ENCODE data around the gene ATP11A. TPM values are rescaled to one million over a fixed set of nuclear protein-coding genes. Genes with fewer than 3 reads are reported as not detected.

The ATP11A gene
- total RNA-seq, 8 experiments from 2014 or later = 6.7 to 36.1 (median 10.2) TPM

DNA sequence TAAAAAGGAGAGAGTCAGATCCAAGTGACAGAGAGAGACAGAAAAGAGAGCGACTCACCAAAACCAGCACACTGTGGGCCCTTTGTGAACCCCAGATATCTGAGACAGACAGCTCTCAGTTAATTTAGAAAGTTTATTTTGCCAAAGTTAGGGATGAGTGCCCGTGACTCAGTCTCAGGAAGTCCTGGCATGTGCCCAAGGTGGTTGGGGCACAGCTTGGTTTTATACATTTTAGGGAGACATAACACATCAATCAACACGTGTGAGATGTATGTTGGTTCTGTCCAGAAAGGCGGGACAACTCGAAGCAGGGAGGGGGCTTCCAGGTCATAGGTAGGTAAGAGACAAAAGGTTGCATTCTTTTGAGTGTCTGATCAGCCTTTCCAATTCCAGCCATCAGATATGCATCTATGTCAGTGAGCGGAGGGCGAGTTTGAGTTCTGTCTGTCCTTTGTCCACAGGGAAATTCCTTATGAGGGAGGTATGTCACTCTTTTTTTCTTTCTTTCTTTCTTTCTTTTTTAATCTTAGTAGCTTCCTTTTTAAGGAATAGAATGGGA is 37.2 kb upstream of the ATP11A start:
- Histone ChIP-seq H3K4me3 (no peak overlapping the region), H3K4me1 (replicated peaks in 1 of 2) (no peaks in the 10 kb centered on the region), H3K27ac (no peak overlapping the region)
- in situ Hi-C loops (cut with MboI; ENCODE audit: low pct_unique_long_range_greater_than_20kb in 2 of 9, low sequenced_read_pairs in 9 of 9, unreplicated experiment in 9 of 9) = loop anchor here in 1 of 9 experiments (25.0 kb wide), 1 partner anchor 210 kb away; no protein-coding TSS in a partner anchor
- WGBS, 10 experiments = 20 to 89% (median 75%) methylated on average over 1 to 7 of the region's 7 CpGs; no CpG with 5 or more reads in 2 of the 10 experiments
- no peak for ATAC-seq (replicated peaks in 6 of 8)

DNA sequence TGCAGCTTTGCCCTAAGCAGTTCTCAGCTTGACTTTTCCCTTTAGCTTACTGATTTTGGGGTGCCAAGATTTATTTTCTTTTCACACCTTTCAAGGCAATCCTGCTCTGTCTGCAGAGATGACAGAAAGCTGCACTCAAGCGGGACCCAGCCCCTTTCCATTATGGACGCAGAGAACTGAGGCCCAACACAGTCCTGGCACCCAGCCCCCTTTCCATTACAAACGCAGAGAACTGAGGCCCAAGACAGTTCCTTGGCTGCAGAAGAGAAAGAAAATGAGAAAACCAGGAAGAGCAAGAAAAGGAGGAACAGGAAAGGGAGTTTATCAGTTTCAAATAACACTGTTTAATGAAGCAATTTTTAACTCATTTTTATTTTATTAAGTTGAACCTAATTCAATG is 36.8 kb upstream of the ATP11A start:
- 0 to 75% (median 41%) methylated on average over 1 to 3 of the region's 3 CpGs; no CpG with 5 or more reads in 1 of the 10 experiments for WGBS, 10 experiments
- in situ Hi-C loops (cut with MboI; ENCODE audit: low pct_unique_long_range_greater_than_20kb in 2 of 9, low sequenced_read_pairs in 9 of 9, unreplicated experiment in 9 of 9) = loop anchor here in 1 of 9 experiments (25.0 kb wide), 1 partner anchor 209 kb away; no protein-coding TSS in a partner anchor

GRCh38 chr13:112655913-112656312 is 33.9 kb upstream of the ATP11A start:
- H3K4me1 ChIP-seq (replicated peaks in 1 of 2) = no peaks in the 10 kb centered on the region
- no peak overlapping the region for H3K4me3 ChIP-seq
- in situ Hi-C loops (cut with MboI; ENCODE audit: low pct_unique_long_range_greater_than_20kb in 2 of 9, low sequenced_read_pairs in 9 of 9, unreplicated experiment in 9 of 9) = loop anchor here in 1 of 9 experiments (25.0 kb wide), 1 partner anchor 206 kb away; no protein-coding TSS in a partner anchor
- no peak overlapping the region for H3K27ac ChIP-seq
- WGBS, 10 experiments = 24 to 76% (median 64%) methylated on average over 1 to 5 of the region's 5 CpGs; no CpG with 5 or more reads in 2 of the 10 experiments
- ATAC-seq (replicated peaks in 6 of 8) = no peak

More for the DNA sequence above, 36.8 kb upstream of the ATP11A start:
- Histone ChIP-seq H3K27ac (no peak overlapping the region), H3K4me3 (no peak overlapping the region), H3K4me1 (replicated peaks in 1 of 2) (no peaks in the 10 kb centered on the region)
- no peak for ATAC-seq (replicated peaks in 6 of 8)

- peak in 4 of 8 experiments; percentile 19 to 99 (median 68) for ATAC-seq (replicated peaks in 6 of 8)
- WGBS, 10 experiments = 0 to 100% (median 55%) methylated on average over 1 to 5 of the region's 14 CpGs; no CpG with 5 or more reads in 2 of the 10 experiments
- Histone ChIP-seq H3K4me1 (replicated peaks in 1 of 2) (no peaks in the 10 kb centered on the region), H3K4me3 (no peak overlapping the region), H3K27ac (no peak overlapping the region)
- in situ Hi-C loops (cut with MboI; ENCODE audit: low pct_unique_long_range_greater_than_20kb in 2 of 9, low sequenced_read_pairs in 9 of 9, unreplicated experiment in 9 of 9) = loop anchor here in 1 of 9 experiments (25.0 kb wide), 1 partner anchor 204 kb away; no protein-coding TSS in a partner anchor
Observed at GRCh38 chr13:112657850-112658445, 31.9 kb upstream of the ATP11A start.

DNA sequence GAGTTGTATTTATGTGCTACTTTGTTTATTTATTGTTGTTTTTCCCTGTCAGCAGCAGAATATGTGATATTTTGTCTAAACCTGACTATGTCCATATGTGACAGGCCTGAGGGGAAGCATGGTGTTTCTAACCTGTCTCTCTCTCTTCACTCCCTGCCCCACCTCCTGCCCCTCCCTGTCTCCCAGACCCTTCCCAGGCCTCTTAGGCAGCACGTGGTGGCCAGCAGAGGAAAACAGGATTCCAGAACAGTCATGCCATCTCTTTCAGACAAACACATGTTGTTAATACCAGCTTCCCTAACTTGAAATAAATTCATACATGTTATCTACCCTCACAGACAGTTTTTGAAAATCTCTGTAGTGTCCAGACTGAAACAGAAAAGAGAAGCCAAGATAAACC is 31.0 kb upstream of the ATP11A start:
- no peaks in the 10 kb centered on the region for H3K4me1 ChIP-seq (replicated peaks in 1 of 2)
- 0 to 43% (median 13%) methylated on average over 1 of the region's 1 CpG; no CpG with 5 or more reads in 6 of the 10 experiments for WGBS, 10 experiments
- H3K4me3 ChIP-seq = no peak overlapping the region
- in situ Hi-C loops (cut with MboI; ENCODE audit: low pct_unique_long_range_greater_than_20kb in 2 of 9, low sequenced_read_pairs in 9 of 9, unreplicated experiment in 9 of 9) = loop anchor here in 1 of 9 experiments (25.0 kb wide), 1 partner anchor 203 kb away; no protein-coding TSS in a partner anchor
- peak in 2 of 8 experiments; percentile 39 to 43 for ATAC-seq (replicated peaks in 6 of 8)
- no peak overlapping the region for H3K27ac ChIP-seq

GRCh38 chr13:112661291-112661690 is 28.5 kb upstream of the ATP11A start:
- ATAC-seq (replicated peaks in 6 of 8) = no peak
- Histone ChIP-seq H3K4me1 (replicated peaks in 1 of 2) (no peaks in the 10 kb centered on the region), H3K27ac (no peak overlapping the region), H3K4me3 (no peak overlapping the region)
- in situ Hi-C loops (cut with MboI; ENCODE audit: low pct_unique_long_range_greater_than_20kb in 2 of 9, low sequenced_read_pairs in 9 of 9, unreplicated experiment in 9 of 9) = loop anchor here in 1 of 9 experiments (25.0 kb wide), 1 partner anchor 201 kb away; no protein-coding TSS in a partner anchor
- WGBS, 10 experiments = 38 to 100% (median 76%) methylated on average over 1 to 2 of the region's 2 CpGs

- 30 to 97% (median 80%) methylated on average over 1 to 12 of the region's 22 CpGs; no CpG with 5 or more reads in 3 of the 10 experiments for WGBS, 10 experiments
- H3K4me3 ChIP-seq = no peak overlapping the region
- no peak for ATAC-seq (replicated peaks in 6 of 8)
- in situ Hi-C loops (cut with MboI; ENCODE audit: low pct_unique_long_range_greater_than_20kb in 2 of 9, low sequenced_read_pairs in 9 of 9, unreplicated experiment in 9 of 9) = loop anchor here in 1 of 9 experiments (25.0 kb wide), 1 partner anchor 198 kb away; no protein-coding TSS in a partner anchor
- H3K4me1 ChIP-seq (replicated peaks in 1 of 2) = no peaks in the 10 kb centered on the region
- H3K27ac ChIP-seq = no peak overlapping the region
Observed at GRCh38 chr13:112664501-112665203, 25.2 kb upstream of the ATP11A start.

DNA sequence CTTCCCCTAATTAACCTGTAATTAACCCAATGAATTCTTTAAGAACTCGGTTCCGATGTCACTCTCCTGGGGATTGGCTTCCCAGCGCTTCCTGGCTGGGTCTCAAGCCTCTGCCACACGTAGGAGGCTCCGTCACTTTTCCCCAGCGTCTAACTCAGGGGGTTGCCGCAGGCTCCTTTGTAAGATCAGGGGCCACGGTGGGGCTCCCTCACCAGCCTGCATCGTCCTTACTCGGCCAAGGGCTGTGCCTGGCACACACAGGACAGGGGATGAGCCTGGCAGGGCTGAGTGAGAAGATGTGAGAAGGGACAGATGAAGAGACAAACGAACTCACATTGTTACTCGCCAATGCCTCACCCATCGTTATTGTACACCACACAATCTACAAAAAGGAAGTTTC is 20.9 kb upstream of the ATP11A start:
- ATAC-seq (replicated peaks in 6 of 8) = no peak
- in situ Hi-C loops (cut with MboI; ENCODE audit: low pct_unique_long_range_greater_than_20kb in 2 of 9, low sequenced_read_pairs in 9 of 9, unreplicated experiment in 9 of 9) = loop anchor here in 1 of 9 experiments (25.0 kb wide), 1 partner anchor 193 kb away; no protein-coding TSS in a partner anchor
- no peaks in the 10 kb centered on the region for H3K4me1 ChIP-seq (replicated peaks in 1 of 2)
- H3K27ac ChIP-seq = no peak overlapping the region
- 49 to 84% (median 76%) methylated on average over 3 to 9 of the region's 13 CpGs; no CpG with 5 or more reads in 2 of the 10 experiments for WGBS, 10 experiments
- H3K4me3 ChIP-seq = no peak overlapping the region

- ATAC-seq (replicated peaks in 6 of 8) = peak in 7 of 8 experiments; percentile 68 to 90 (median 76)
- no peaks in the 10 kb centered on the region for H3K4me1 ChIP-seq (replicated peaks in 1 of 2)
- 36 to 95% (median 52%) methylated on average over 3 to 9 of the region's 10 CpGs; no CpG with 5 or more reads in 1 of the 10 experiments for WGBS, 10 experiments
- no peak overlapping the region for H3K4me3 ChIP-seq
- H3K27ac ChIP-seq = no peak overlapping the region
- in situ Hi-C loops (cut with MboI; ENCODE audit: low pct_unique_long_range_greater_than_20kb in 2 of 9, low sequenced_read_pairs in 9 of 9, unreplicated experiment in 9 of 9) = loop anchor here in 1 of 9 experiments (25.0 kb wide), 1 partner anchor 192 kb away; no protein-coding TSS in a partner anchor
Observed at GRCh38 chr13:112669881-112670499, 19.8 kb upstream of the ATP11A start.

- ATAC-seq (replicated peaks in 6 of 8) = no peak
- H3K4me1 ChIP-seq (replicated peaks in 1 of 2) = no peaks in the 10 kb centered on the region
- in situ Hi-C loops (cut with MboI; ENCODE audit: low pct_unique_long_range_greater_than_20kb in 2 of 9, low sequenced_read_pairs in 9 of 9, unreplicated experiment in 9 of 9) = loop anchor here in 1 of 9 experiments (25.0 kb wide), 1 partner anchor 191 kb away; no protein-coding TSS in a partner anchor
- WGBS, 10 experiments = 7 to 100% (median 38%) methylated on average over 2 to 8 of the region's 9 CpGs; no CpG with 5 or more reads in 4 of the 10 experiments
- no peak overlapping the region for H3K4me3 ChIP-seq
- no peak overlapping the region for H3K27ac ChIP-seq
Observed at GRCh38 chr13:112670864-112671263, 19.0 kb upstream of the ATP11A start.

GRCh38 chr13:112671359-112671758 is 18.5 kb upstream of the ATP11A start:
- in situ Hi-C loops (cut with MboI; ENCODE audit: low pct_unique_long_range_greater_than_20kb in 2 of 9, low sequenced_read_pairs in 9 of 9, unreplicated experiment in 9 of 9) = loop anchor here in 1 of 9 experiments (25.0 kb wide), 1 partner anchor 191 kb away; no protein-coding TSS in a partner anchor
- peak in 1 of 8 experiments; percentile 15 for ATAC-seq (replicated peaks in 6 of 8)
- no peak overlapping the region for H3K27ac ChIP-seq
- no peak overlapping the region for H3K4me3 ChIP-seq
- 42 to 100% (median 83%) methylated on average over 1 to 10 of the region's 10 CpGs; no CpG with 5 or more reads in 3 of the 10 experiments for WGBS, 10 experiments
- no peaks in the 10 kb centered on the region for H3K4me1 ChIP-seq (replicated peaks in 1 of 2)

DNA sequence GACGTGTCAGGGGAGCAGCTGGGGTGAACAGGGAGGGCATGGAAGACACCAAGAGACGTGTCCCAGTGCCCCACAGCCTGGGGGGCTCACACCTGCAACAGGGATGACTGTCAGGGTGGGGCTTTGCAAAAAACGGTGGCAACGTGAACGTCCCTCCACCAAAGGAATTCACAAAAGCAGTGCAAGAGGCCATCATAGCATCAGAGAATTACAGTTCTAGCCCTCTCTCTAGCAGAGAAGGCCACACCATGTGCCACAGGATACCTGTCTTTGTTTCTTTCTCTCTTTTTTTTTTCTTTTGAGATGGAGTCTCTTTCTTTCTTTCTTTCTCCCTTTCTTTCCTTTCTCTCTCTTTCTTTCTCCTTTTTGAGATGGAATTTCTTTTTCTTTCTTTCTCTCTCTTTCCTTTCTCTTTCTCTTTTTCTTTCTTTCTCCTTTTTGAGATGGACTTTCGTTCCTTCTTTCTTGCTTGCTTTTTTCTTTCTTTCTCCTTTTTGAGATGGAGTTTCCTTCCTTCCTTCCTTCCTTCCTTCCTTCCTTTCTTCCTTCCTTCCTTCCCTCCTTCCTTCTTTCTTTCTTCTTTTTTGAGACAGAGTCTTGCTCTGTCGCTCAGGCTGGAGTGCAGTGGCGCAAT is 17.1 kb upstream of the ATP11A start:
- H3K4me1 ChIP-seq (replicated peaks in 1 of 2) = no peaks in the 10 kb centered on the region
- no peak overlapping the region for H3K4me3 ChIP-seq
- in situ Hi-C loops (cut with MboI; ENCODE audit: low pct_unique_long_range_greater_than_20kb in 2 of 9, low sequenced_read_pairs in 9 of 9, unreplicated experiment in 9 of 9) = loop anchor here in 1 of 9 experiments (25.0 kb wide), 1 partner anchor 190 kb away; no protein-coding TSS in a partner anchor
- ATAC-seq (replicated peaks in 6 of 8) = no peak
- no peak overlapping the region for H3K27ac ChIP-seq
- 53 to 100% (median 67%) methylated on average over 1 to 8 of the region's 8 CpGs; no CpG with 5 or more reads in 3 of the 10 experiments for WGBS, 10 experiments

Data from motor neuron (in vitro differentiated cells).